Activated CD4-positive, alpha-beta T cell treated with anti-CD3 and anti-CD28 coated beads, Interleukin-2, amount 50 U/mL, for 16 hours (primary cell): ENCODE results near the gene PCED1B.
"Not testable (repeated sequence)": the region's sequence is repeated elsewhere in the genome, so short reads cannot be mapped to it uniquely, and the experiment has no call there.

Experiments used
- DNase-seq: peaks from one replicate; pipeline ENCODE4 v3.0.0-alpha.2; 2020

The PCED1B gene

DNA sequence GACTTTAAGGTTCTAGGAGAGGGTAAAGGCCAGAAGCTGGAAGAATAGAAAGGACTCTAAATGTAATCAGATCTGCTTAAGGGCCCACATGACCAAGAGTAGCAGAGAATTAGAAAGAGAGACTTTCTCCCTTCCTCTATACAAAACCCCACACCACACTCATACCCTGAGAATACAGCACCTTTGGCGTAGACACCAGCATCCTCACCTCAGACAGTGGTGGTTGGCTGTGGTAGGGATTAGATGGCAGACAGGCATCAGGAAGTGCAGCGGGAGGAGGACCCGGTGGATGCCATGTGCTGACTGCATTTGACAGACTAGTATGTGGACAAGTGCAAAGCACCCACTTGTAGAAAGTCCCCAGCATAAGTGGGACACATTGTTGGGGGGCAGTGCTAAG lies 98.6 kb downstream of the PCED1B start:
- DNase-seq: no peak

DNA sequence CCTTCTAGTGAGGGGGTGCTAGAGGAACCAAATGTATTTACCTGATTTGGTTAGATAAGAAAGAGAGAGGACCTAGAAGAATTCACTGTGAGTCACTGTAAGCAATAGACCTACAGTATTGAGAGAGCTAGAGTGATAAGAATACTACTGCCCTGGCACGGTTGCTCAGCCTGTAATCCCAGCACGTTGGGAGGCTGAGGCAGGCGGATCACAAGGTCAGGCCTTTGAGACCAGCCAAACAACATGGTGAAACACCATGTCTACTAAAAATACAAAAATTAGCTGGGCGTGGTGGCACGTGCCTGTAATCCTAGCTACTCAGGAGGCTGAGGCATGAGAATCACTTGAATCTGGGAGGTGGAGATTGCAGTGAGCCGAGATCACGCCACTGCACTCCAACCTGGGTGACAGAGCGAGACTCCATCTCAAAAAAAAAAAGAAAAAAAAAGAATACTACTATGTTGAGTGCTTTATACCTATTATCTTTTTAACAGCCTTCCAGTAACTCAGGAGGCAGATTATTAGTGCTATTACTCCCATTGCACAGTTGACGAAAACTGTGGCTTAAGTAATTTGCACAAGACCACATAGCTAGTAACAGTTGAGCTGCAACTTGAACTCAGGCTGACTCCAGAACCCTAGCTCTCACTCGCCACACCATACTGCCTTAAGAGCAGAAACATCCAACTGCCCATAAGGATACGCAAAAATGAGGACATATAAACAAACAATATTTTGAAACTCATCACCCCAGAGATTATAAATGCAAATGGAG lies 102.9 kb downstream of the PCED1B start:
- not testable (repeated sequence) for DNase-seq

DNA sequence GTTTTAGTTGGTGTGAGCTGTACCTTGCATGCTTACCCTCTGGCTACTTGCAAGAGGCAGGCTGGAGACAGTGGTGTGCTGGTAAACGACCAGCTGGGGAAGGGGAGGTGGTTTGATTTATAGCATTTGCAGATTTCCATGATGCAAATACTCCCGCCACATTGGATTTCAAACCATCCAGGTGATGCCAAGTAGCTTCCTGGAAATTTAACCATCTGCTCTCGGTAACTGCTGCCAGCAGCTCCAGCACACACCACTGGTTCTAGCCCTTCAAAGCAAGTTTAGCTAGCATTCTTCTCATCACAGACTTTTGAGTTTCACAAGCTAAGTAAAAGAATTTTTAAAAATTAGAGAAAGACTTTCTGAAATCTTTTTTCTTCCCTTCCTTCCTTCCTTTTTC lies 104.8 kb downstream of the PCED1B start:
- DNase-seq: no peak

DNA sequence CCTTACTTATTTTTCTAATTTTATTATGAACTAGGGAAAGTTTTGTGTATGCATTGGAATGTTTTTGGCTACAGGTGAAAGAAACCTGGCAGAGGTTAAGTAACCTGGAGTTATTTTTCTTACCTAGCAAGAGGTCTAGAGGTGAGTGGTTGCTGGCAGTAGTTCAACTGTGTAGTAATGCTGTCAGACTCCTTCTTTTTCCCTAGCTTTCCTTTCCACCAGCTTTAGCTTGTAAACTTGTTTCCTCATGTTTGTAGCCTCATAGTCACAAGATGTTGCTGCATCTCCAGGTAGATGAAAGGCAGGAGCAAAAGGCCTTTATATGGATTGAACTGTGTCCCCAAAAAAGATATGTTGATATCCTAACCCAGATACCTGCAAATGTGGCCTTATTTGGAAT lies 105.4 kb downstream of the PCED1B start:
- DNase-seq: no peak

DNA sequence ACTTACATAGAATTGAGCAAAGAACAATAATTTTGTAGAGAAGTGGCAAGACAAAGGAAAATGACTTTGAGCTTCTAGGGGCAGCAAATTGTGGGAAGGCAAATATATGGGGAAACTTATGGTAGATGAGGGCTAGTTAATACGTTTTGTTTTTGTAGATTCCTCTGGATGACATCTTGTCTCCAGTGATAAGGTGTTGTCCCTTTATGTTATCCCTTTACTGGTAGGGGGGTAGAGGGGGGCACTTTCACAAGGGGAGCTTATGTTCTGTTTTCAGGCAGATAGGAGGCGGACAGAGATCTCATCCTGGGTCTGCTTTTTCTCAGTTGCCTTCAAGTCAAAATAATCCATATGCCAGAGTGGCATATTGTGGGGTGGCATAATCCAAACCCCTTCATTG lies 106.8 kb downstream of the PCED1B start:
- DNase-seq: no peak

DNA sequence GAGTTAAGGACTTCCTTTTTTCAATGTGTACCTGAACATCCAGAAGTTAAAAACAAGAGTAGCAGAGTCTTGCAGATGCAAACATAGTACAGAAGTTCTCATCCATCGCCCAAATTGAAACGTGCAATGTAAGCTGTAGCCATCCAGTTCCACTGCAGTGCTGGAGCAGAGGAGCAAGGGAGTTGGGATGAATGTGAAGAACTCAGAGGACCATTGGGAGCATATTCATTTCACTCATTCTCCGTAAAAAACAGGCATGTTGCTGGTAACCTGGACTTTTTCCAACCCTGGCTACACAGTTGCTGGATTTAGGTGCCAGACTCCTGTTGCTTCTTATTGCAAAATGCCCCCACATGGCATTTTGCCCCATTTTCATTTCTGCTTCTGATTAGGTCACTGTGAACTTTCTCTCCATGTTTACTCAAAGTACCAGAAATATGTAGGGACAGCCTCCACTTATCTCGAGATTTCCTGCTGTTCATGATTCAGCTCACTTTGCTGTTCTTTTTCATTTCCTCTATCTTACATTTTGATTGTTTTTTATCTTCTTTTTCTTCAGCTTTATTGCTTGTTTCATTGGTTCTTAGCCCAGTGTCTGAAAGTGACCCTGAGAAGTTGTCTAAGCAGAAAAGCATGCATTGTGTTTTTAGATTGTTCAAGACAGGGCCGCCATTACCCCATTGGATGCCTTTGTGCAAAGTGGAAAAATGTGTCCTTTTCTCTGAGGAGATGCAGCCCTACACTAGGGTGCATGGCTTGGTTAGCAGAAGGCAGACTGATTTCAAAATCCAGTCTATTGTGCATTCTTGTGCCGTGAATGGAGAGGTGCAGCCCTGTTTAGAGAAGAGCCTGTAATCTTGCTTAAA lies 109.4 kb downstream of the PCED1B start:
- DNase-seq: no peak

DNA sequence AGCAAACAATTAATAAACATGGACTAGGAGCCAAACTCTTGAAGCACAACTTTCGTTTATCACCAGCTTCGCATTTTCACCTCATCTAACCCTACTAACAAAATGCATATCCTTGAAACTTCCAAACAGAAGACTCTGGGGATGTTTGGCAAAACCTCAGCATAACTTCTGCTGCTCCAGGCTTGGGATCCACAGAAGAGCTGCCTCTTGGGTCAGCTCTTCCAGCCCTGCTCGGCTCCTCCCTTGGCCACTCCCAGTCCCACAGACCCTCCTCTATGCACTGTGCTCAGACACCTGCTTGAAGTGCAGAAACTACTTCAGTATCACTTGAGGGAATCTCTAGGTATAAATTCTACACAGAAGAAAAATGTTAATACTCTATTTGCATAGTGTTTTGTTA lies 110.3 kb downstream of the PCED1B start:
- DNase-seq: no peak

DNA sequence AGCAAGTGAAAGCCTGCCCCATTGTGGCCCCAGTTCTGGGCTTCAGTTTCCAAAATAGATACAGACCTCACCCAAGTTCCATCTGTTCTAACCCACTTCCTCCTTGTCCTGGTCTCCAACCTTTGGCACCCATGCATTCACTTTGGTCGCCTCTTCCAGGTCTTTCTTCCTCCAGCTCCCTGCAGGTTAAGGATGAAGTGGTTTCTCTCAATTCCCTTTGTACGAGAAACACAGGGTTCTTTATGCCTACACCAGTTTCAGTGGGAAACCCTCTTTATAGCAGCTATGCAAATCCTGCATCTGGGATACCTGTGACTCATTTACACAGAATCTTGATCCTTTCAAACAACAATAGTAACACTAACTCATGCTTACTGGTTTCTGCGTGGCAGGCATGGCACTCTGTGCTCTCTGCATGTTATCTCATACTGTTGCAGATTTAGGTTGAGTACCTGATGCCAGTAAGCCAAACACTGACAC lies 110.9 kb downstream of the PCED1B start:
- no peak for DNase-seq

DNA sequence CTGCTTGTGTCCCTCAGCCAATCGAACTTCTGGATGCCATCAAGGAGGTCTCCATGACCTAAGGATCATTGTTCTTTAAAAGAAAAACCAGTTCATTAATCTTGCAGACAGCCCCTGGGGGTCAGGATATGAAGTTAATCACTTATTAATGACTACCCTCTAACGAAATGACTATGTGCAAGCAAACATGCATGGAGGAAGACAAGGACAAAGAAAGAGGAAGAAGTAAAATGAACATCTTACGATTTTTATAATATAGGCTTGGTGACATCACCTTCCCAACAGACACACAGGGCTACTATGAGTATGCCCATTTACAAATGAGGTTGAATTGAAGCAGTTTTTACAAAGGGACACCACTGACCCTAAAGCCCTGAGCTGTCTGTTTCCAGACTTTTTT lies 111.5 kb downstream of the PCED1B start:
- DNase-seq: no peak

DNA sequence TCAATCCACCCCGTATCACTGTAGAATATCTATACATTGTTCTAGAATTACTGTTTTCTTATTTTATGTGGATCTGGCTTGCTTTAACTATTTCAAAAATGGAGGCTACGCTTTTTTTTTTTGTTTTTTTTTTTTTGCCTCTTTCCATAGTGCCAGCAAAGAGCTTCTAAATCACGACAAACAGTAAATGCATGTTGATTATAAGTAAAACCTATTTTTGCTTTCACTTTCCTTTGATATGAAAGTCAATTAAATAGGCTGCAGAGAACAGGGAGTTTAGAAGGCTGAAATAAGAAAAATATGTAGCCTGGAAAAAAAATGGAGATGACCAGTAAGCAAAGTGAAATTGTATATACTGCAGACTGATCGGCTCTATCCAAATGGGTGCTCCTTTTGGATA lies 112.6 kb downstream of the PCED1B start:
- DNase-seq: no peak

DNA sequence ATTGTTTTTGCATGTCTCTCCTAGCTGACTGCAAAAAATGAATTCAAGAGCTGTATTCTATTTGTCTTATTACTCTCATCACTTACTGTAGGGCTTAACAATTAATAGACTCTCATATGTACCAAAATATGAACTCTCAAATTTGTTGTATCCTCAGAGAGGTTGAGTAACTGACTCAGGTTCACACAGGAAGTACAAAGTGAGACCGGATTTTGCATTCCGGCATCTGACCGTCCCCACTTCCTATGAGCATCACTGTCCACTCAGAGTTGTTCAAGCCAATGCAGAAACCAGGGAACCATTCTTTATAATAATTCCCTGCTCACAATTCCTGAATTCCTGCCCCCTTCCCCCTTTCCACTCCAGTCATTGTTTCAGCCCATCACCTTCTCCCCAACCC lies 113.6 kb downstream of the PCED1B start:
- DNase-seq: no peak

DNA sequence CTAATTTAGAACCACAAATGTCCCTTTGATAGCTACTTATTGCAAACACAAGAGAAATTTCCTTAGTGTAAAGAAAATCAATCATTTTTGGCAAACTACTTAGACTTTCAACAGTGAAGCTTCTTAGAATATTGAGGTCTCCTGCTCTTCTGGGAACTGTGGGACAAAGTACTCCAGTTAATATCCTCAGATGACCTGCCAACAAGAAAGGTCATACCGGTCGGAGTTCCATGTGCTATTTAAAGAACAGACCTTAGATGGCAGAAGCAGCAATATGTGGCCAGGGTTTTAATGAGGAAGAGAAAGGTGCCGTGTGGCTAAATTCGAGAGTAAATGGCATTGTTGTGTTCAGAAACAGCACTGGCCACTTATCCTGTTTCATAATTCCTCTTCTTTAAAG lies 115.1 kb downstream of the PCED1B start:
- no peak for DNase-seq

DNA sequence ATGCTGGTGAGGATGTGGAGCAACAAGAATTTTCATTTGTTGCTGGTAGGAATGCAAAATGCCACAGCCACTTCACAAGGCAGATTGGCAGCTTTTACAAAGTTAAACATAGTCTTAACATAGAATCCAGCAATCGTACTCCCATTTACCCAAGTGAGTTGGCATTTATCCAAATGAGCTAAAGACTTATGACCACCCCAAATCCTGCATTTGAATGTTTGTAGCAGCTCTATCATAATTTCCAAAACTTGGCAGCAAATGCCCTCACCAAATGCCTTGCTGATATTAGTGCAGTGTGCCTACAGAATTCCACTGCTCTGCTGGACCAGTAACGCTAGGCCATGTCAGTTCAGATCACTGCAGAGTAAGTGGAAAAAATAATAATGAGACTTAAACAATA lies 121.0 kb downstream of the PCED1B start:
- no peak for DNase-seq

DNA sequence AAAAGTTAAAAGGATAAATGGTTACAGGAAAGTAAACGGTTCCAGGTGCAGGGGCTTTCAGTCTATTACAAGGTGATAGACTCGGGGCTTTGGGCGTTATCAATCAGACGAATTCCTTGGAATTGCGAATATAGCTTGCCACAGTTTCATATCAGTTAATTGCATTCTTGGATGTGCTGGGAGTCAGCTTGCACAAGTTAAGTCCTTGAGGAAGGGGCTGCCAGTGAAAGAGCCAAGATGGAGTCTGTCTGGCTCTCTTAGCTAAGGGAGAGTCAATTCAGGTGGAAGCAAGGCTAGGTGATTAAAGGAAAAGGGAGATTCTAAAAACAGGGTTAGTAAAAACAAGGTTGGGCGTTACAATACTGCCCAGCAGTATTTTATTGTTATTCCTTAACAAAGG lies 121.8 kb downstream of the PCED1B start:
- not testable (repeated sequence) for DNase-seq

DNA sequence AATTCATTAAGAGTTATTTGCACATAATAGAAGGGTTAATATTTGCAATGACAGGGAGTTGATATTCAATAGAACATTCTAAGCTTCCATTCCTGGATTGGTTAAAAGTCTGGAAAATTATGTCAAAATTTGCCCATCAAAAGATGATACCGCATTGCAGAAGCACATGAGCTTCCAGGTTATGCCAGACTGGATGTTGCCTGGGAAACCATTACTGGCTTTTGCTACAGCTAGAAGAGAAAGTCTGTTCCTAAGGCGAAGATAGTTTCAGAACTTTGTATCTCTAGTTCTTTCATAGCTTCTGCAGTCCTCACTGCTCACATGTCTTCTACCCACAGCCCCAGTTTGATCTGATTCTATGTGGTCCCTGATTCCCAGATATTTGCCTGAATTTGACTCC lies 122.8 kb downstream of the PCED1B start:
- no peak for DNase-seq

DNA sequence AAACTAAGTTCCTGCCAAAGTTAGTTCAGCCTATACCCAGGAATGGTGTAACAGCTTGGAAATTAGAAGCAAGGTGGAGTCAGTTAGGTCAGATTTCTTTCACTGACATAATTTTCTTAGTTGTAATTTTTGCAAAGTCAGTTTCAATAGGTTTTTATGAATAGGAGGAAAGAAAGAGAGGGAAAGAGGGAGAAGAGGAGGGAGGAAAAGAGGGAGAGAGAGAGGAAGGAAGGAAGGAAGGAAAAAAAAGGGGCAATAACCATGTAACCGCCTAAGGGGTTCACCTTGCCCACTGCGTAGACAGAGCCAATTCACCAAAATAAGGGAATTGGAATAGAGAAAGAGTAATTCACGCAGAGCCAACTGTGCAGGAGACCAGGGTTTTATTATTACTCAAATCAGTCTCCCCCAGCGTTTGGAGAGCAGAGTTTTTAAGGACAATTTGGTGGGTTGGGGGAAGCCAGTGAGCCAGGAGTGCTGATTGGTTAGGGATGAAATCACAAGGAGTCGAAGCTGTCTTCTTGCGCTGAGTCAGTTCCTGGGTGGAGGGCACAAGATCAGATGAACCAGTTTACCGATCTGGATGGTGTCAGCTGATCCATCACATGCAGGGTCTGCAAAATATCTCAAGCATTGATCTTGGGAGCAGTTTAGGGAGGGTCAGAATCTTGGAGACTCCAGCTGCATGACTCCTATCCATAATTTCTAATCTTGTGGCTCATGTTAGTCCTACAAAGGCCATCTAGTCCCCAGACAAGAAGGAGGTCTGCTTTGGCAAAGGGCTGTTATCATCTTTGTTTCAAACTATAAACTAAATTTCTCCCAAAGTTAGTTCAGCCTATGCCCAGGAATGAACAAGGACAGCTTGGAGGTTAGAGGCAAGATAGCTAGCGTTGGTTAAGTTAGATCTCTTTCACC lies 126.4 kb downstream of the PCED1B start:
- no peak for DNase-seq

DNA sequence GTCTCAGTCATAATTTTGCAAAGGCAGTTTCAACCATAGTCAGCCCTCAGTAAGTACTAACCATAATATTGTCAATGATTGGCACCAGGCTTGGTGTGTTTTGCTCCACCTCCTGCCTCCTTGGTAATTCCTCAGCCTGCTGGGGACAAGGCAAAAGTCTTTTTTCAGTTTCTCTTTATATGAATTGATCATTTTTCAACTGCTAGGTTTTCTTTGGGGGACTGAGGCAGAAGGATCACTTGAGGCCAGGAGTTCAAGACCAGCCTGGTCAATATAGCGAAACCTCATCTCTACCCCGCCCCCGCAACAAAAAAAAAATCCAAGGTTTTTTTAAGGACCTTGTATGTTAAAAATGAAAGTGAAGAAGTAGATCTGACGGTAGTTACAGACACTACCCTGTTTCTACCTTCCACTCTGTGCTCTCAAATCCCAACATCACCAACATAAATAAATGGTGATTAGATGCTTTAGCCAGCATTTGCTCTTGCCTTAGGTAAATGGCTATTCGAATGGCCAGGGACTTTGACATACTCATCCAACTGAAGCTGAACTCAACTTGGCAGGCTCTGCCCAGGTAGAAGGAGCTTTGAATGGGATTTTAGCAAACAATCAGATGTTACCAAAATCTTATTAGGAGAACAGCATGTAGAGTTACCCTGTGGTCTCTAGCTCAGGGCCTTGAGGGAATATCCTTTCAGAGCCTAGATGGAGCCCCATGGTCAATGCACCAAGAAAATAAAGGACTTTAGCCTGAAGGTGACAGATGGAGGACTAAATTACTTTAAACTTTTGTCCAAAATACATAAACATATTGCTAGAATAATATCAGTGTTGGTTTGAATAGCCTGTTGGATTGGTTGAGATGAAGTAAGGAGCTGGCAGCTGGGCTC lies 127.3 kb downstream of the PCED1B start:
- no peak for DNase-seq

DNA sequence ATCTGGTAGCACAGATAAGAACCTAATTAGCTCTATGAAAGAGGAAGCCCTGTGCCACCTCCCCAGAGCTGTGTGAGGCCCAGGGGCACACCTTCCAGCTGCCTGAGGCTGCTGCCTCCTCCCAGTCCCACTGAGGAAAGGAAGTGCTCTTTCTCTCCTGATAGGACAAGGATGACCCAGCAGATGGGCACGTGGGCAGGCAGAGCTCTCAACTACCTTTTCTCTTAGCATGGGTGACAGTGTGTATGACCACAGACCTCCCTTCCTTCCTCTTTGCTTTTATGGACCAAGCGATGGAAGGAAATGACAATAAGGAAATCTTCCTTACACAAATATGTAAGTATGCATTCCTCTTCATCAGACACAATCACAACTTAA lies 127.9 kb downstream of the PCED1B start:
- peak; percentile 74 for DNase-seq

DNA sequence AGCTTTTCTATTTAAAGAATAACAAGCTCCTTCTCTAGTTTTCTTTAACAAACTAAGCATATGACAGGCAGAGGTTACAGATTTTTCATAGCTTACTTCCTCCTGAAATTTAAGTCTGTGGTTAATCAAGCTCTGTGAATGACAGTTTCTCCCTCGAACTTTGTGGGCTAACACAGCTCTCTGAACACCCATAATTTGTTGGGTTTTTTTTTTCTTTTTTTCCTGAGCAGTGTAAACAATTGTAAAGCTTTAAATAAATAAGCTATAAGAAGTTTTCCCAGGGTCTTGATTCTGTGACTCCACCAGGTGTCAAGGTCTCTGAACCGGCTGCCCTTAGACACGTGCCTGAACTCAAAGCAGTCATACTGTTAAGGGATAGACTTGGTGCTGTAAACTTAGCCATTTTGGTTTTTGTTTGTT lies 128.4 kb downstream of the PCED1B start:
- DNase-seq: no peak

DNA sequence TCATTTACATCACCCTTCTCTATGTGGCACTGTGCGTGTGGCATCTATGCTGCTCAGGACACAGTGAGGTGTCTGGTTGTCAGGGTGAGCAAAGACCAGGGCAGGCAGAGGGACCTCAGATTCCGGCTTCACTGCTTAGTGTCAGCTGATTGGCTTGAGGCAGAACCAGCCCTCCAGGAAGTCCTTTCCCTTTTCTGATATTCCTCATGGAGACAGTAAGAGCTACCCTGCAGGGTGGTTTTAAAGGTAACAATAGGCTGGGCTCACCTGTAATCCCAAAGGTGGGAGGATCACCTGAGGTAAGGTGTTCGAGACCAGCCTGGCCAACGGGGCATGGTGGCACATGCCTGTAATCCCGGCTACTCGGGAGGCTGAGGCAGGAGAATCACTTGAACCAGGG lies 129.6 kb downstream of the PCED1B start:
- DNase-seq: no peak

DNA sequence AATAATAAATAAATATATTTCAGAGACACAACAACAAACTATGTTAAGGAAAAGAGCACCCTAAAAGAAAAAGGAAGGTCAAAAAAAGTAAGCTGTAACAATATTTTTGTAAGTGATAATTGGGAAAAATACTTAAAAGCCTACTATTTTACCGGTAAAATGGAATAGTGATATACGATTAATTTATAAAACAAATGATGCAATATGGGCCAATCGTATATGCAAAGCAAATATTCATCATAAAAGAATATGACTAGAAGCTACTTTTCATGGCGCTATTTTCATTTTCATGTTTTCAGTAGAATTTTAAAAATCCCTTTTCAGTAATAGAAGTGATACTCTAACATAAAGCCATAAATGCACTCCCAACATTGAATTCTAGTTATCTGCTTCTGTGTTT lies 131.4 kb downstream of the PCED1B start:
- no peak for DNase-seq

DNA sequence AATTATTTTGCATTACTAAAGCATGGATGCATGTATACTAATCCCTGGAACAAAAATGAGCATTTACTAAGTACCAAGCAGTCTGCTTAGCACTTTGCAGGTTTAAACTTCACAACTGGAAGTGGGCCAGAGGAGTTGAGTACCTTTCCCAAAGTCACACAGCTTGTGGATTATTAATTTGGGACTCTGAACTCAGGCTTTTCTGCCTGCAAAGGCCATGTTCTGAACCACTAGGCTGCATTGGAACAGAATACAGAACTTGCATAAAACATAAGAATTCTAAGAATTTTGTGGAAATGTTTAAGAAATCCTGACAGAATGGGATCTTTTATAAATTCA lies 133.2 kb downstream of the PCED1B start:
- DNase-seq: no peak
